ENCODE results near the gene RBPJL. TPM values are rescaled to one million over a fixed set of nuclear protein-coding genes. Genes with fewer than 3 reads are reported as not detected.

Gene RBPJL
- total RNA-seq, 1 experiment from 2014 or later, result not detected

GRCh38 chr20:45359069-45359405, 52.4 kb downstream of the RBPJL start:
- Histone ChIP-seq H3K4me2 (no peak overlapping the region), H3K9me2 (ENCODE audit: insufficient read depth) (no peaks in the 10 kb centered on the region), H3K4me3 (no peak overlapping the region), H3K79me2 (ENCODE audit: low read depth) (peaks cover 7% of the 10 kb centered on the region), H3K4me1 (replicated peaks; ENCODE audit: insufficient read depth) (peaks cover 60% of the 10 kb centered on the region), H4K20me1 (ENCODE audit: insufficient read depth) (peaks cover 5% of the 10 kb centered on the region; the same call in 1 of the 2 replicates), H3F3A (ENCODE audit: insufficient read depth, low read depth) (peaks cover 39% of the 10 kb centered on the region), H3K27ac (no peak overlapping the region), H3K27me3 (ENCODE audit: insufficient read depth, low read depth) (no peaks in the 10 kb centered on the region), H2AFZ (no peak overlapping the region), H3K36me3 (ENCODE audit: low read depth) (no peaks in the 10 kb centered on the region), H3K9me3 (ENCODE audit: insufficient read depth, low read depth) (no peaks in the 10 kb centered on the region)
- DNase-seq, result no peak
- intact Hi-C loops (cut with micrococcal nuclease; ENCODE audit: unreplicated experiment), result no loop called here
- no peak for TF ChIP-seq CTCF (conservative IDR thresholded peaks at IDR 0.05)
- TF ChIP-seq EZH2 (IDR thresholded peaks at IDR 0.05; ENCODE audit: low read depth), result no peak
- BruUV-seq (replicated peaks), result no TSS peak
- ChIA-PET CTCF (interaction anchor here (1.0 kb wide), 2 partner anchors 15 to 36 kb away, joined by 3 to 4 read pairs; no protein-coding TSS in a partner anchor), POLR2A (ENCODE audit: unreplicated experiment) (interaction anchor here (0.7 kb wide), 1 partner anchor 293 kb away, joined by 3 read pairs; no protein-coding TSS in a partner anchor)

- peaks cover 7% of the 10 kb centered on the region; the same call in 1 of the 2 replicates for H4K20me1 ChIP-seq (ENCODE audit: insufficient read depth)
- H3K4me2 ChIP-seq, result peak overlapping the region; percentile 2; the same call in 1 of the 2 replicates
- no peaks in the 10 kb centered on the region for H3K36me3 ChIP-seq (ENCODE audit: low read depth)
- BruUV-seq (replicated peaks), result no TSS peak
- peaks cover 10% of the 10 kb centered on the region for H3K79me2 ChIP-seq (ENCODE audit: low read depth)
- POLR2A ChIA-PET (ENCODE audit: unreplicated experiment), result interaction anchor here (0.7 to 1.1 kb wide), 4 partner anchors 12 to 294 kb away, joined by 3 to 11 read pairs (median 6); no protein-coding TSS in a partner anchor
- peaks cover 39% of the 10 kb centered on the region for H3F3A ChIP-seq (ENCODE audit: insufficient read depth, low read depth)
- no peaks in the 10 kb centered on the region for H3K27me3 ChIP-seq (ENCODE audit: insufficient read depth, low read depth)
- no peak overlapping the region for H3K4me3 ChIP-seq
- intact Hi-C loops (cut with micrococcal nuclease; ENCODE audit: unreplicated experiment), result loop anchor here (5.0 kb wide), 1 partner anchor 78 kb away; no protein-coding TSS in a partner anchor
- peaks cover 62% of the 10 kb centered on the region for H3K4me1 ChIP-seq (replicated peaks; ENCODE audit: insufficient read depth)
- CTCF ChIA-PET, result interaction anchor here (0.5 to 1.0 kb wide), 4 partner anchors 15 to 439 kb away, joined by 3 to 9 read pairs (median 4); no protein-coding TSS in a partner anchor
- TF ChIP-seq EZH2 (IDR thresholded peaks at IDR 0.05; ENCODE audit: low read depth), result no peak
- no peak overlapping the region for H2AFZ ChIP-seq
- no peaks in the 10 kb centered on the region for H3K9me3 ChIP-seq (ENCODE audit: insufficient read depth, low read depth)
- DNase-seq, result peak in 1 of 2 experiments; percentile 61
- no peaks in the 10 kb centered on the region for H3K9me2 ChIP-seq (ENCODE audit: insufficient read depth)
- no peak overlapping the region for H3K27ac ChIP-seq
These were observed 52.9 kb downstream of the RBPJL start for GRCh38 chr20:45359406-45360148.

- BruUV-seq (replicated peaks), result no TSS peak
- H3K4me3 ChIP-seq, result no peak overlapping the region
- intact Hi-C loops (cut with micrococcal nuclease; ENCODE audit: unreplicated experiment), result loop anchor here (2.0 to 5.0 kb wide), 3 partner anchors 17 to 76 kb away; no protein-coding TSS in a partner anchor
- no peak overlapping the region for H2AFZ ChIP-seq
- no peaks in the 10 kb centered on the region for H3K9me2 ChIP-seq (ENCODE audit: insufficient read depth)
- H3K4me1 ChIP-seq (replicated peaks; ENCODE audit: insufficient read depth), result peaks cover 41% of the 10 kb centered on the region
- ChIA-PET CTCF (interaction anchor here (0.8 to 1.5 kb wide), 2 partner anchors 18 to 57 kb away, joined by 3 to 4 read pairs; no protein-coding TSS in a partner anchor), POLR2A (ENCODE audit: unreplicated experiment) (interaction anchor here (2.3 kb wide), 1 partner anchor 14 kb away, joined by 13 read pairs; the partner anchor contains the start of gene SDC4)
- TF ChIP-seq EZH2 (IDR thresholded peaks at IDR 0.05; ENCODE audit: low read depth), result no peak
- TF ChIP-seq CTCF (conservative IDR thresholded peaks at IDR 0.05), result no peak
- H3K36me3 ChIP-seq (ENCODE audit: low read depth), result peaks cover 12% of the 10 kb centered on the region; the same call in 1 of the 2 replicates
- H3K79me2 ChIP-seq (ENCODE audit: low read depth), result peaks cover 27% of the 10 kb centered on the region
- no peak overlapping the region for H3K27ac ChIP-seq
- peaks cover 19% of the 10 kb centered on the region for H3F3A ChIP-seq (ENCODE audit: insufficient read depth, low read depth)
- DNase-seq, result no peak
- no peak overlapping the region for H3K4me2 ChIP-seq
- no peaks in the 10 kb centered on the region for H3K27me3 ChIP-seq (ENCODE audit: insufficient read depth, low read depth)
- H4K20me1 ChIP-seq (ENCODE audit: insufficient read depth), result peaks cover 7% of the 10 kb centered on the region; the same call in 1 of the 2 replicates
- no peaks in the 10 kb centered on the region for H3K9me3 ChIP-seq (ENCODE audit: insufficient read depth, low read depth)
These were observed 55.2 kb downstream of the RBPJL start for GRCh38 chr20:45361793-45362192.
